ENCODE data around the gene TRIM2.

Gene TRIM2

GRCh38 chr4:153345012-153345981, 141.1 kb downstream of the TRIM2 start:
- peak overlapping the region; percentile 77 to 81 for H3K4me3 ChIP-seq
- H3K4me1 ChIP-seq: peaks cover 0 to 30% (median 0%) of the 10 kb centered on the region in 4 donors
- peak; percentile 23 to 72 for DNase-seq
- H3K27me3 ChIP-seq: no peaks in the 10 kb centered on the region
- H3K9me3 ChIP-seq: no peaks in the 10 kb centered on the region
- intact Hi-C loops (cut with DNase I; ENCODE audit: low total_unique reads): loop anchor here (2.0 to 10.0 kb wide), 3 partner anchors 230 to 406 kb away; no protein-coding TSS in a partner anchor
- no peaks in the 10 kb centered on the region for H3K36me3 ChIP-seq
- peak overlapping the region; percentile 23 to 50 for H3K27ac ChIP-seq
- no peak for TF ChIP-seq CTCF (IDR thresholded peaks at IDR 0.05)

DNA sequence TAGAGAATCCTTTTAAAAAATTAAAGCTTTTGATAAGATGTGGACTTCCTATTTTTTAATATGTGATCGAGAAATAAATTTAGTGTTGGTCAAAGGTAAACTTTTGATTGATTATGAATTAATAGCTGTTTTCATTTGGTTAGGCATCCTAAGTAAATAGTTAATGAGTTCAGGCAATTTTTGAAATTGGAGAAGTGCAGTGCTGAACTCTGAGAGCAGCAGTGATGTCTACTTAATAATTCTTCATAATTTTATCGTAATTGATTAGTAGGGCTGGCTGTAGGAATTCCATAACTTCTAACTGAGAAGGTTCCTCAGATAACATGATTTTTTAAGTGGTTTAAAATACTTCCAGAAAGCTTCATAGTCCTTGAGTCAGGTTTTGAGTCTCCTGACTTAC, 141.8 kb downstream of the TRIM2 start:
- intact Hi-C loops (cut with DNase I; ENCODE audit: low total_unique reads): loop anchor here (10.0 kb wide), 1 partner anchor 299 kb away; no protein-coding TSS in a partner anchor
- TF ChIP-seq CTCF (IDR thresholded peaks at IDR 0.05): no peak
- H3K27ac ChIP-seq: peak overlapping the region in 1 of 2 donors; percentile 50

GRCh38 chr4:153346563-153346962, 142.3 kb downstream of the TRIM2 start:
- DNase-seq: no peak
- Histone ChIP-seq H3K9me3 (no peaks in the 10 kb centered on the region), H3K36me3 (no peaks in the 10 kb centered on the region), H3K4me1 (peaks cover 0 to 30% (median 0%) of the 10 kb centered on the region in 4 donors), H3K4me3 (no peak overlapping the region), H3K27ac (no peak overlapping the region), H3K27me3 (no peaks in the 10 kb centered on the region)
- TF ChIP-seq CTCF (IDR thresholded peaks at IDR 0.05): no peak
- intact Hi-C loops (cut with DNase I; ENCODE audit: low total_unique reads): loop anchor here (10.0 kb wide), 1 partner anchor 298 kb away; no protein-coding TSS in a partner anchor

More for the DNA sequence above, 141.8 kb downstream of the TRIM2 start:
- Histone ChIP-seq H3K4me3 (peak overlapping the region; percentile 77 to 81), H3K4me1 (peaks cover 0 to 30% (median 0%) of the 10 kb centered on the region in 4 donors), H3K27me3 (no peaks in the 10 kb centered on the region), H3K9me3 (no peaks in the 10 kb centered on the region), H3K36me3 (no peaks in the 10 kb centered on the region)
- no peak for DNase-seq

- Histone ChIP-seq H3K27me3 (no peaks in the 10 kb centered on the region), H3K36me3 (no peaks in the 10 kb centered on the region), H3K9me3 (no peaks in the 10 kb centered on the region), H3K4me3 (no peak overlapping the region), H3K4me1 (peaks cover 0 to 30% (median 0%) of the 10 kb centered on the region in 4 donors), H3K27ac (no peak overlapping the region)
- no peak for TF ChIP-seq CTCF (IDR thresholded peaks at IDR 0.05)
- intact Hi-C loops (cut with DNase I; ENCODE audit: low total_unique reads): loop anchor here (10.0 kb wide), 1 partner anchor 298 kb away; no protein-coding TSS in a partner anchor
- no peak for DNase-seq
Observed at GRCh38 chr4:153347117-153347516, 142.9 kb downstream of the TRIM2 start.

- no peak overlapping the region for H3K4me3 ChIP-seq
- H3K27ac ChIP-seq: no peak overlapping the region
- H3K27me3 ChIP-seq: no peaks in the 10 kb centered on the region
- no peaks in the 10 kb centered on the region for H3K9me3 ChIP-seq
- no peak for DNase-seq
- intact Hi-C loops (cut with DNase I; ENCODE audit: low total_unique reads): loop anchor here (10.0 kb wide), 1 partner anchor 297 kb away; no protein-coding TSS in a partner anchor
- H3K36me3 ChIP-seq: no peaks in the 10 kb centered on the region
- H3K4me1 ChIP-seq: peaks cover 0 to 30% (median 0%) of the 10 kb centered on the region in 4 donors
- no peak for TF ChIP-seq CTCF (IDR thresholded peaks at IDR 0.05)
Observed at GRCh38 chr4:153348006-153348405, 143.8 kb downstream of the TRIM2 start.

All from tibial artery (tissue), 4 donors.